Endothelial cell of umbilical vein (primary cell): ENCODE data around the gene MOB3B.

ENCODE experiments used
- CTCF ChIP-seq, 2 donors: IDR thresholded peaks; 1 replicate in 1 of 2; 2 replicates in 1 of 2; pipeline ENCODE4 v1.5.1; 2011; ENCODE audit warnings: low read length in 2 of 2, mild to moderate bottlenecking in 2 of 2, moderate library complexity in 2 of 2, control low read depth in 1 of 2, inconsistent platforms in 1 of 2, low read depth in 1 of 2; ENCODE audit not compliant: insufficient read depth in 1 of 2; ENCODE audit errors: extremely low read depth in 1 of 2
- EZH2 ChIP-seq: IDR thresholded peaks from 2 replicates; pipeline ENCODE4 v1.6.1; 2012; ENCODE audit warnings: borderline replicate concordance, low read depth, mild to moderate bottlenecking, moderate library complexity, low read length, inconsistent platforms; ENCODE audit not compliant: severe bottlenecking
- MYC ChIP-seq: IDR thresholded peaks from one replicate; pipeline ENCODE4 v1.6.1; 2011; ENCODE audit warnings: mild to moderate bottlenecking, low read depth, low read length
- POLR2A ChIP-seq: IDR thresholded peaks from 2 replicates; pipeline ENCODE4 v1.6.1; 2012; ENCODE audit warnings: low read depth, mild to moderate bottlenecking, control low read depth, low read length
- POLR2AphosphoS5 ChIP-seq: IDR thresholded peaks from 2 replicates; pipeline ENCODE4 v1.6.1; 2012; ENCODE audit warnings: low read depth, mild to moderate bottlenecking, control low read depth, low read length, moderate library complexity; ENCODE audit not compliant: insufficient read depth

GRCh38 chr9:27475057-27475595 is 54.5 kb downstream of the MOB3B start:
- TF ChIP-seq POLR2AphosphoS5 = no peak
- TF ChIP-seq CTCF (IDR thresholded peaks at IDR 0.05; ENCODE audit: extremely low read depth in 1 of 2, insufficient read depth in 1 of 2, low read depth in 1 of 2, low read length in 2 of 2) = no peak
- no peak for TF ChIP-seq POLR2A
- no peak for TF ChIP-seq MYC
- TF ChIP-seq EZH2 = no peak
